Frontal cortex (tissue), 4 donors: Measurements from ENCODE around the gene NUDT4. TPM values are rescaled to one million over a fixed set of nuclear protein-coding genes. Genes with fewer than 3 reads are reported as not detected.

Experiments used
- DNase-seq, 2 donors: peaks; one replicate each; pipeline ENCODE4 v3.0.0; 2012; ENCODE audit warnings: low spot score in 2 of 2
- FAIRE-seq: peaks from 2 replicates; lab custom pipeline; 2012; peaks lifted over from hg19 to GRCh38; lab: Jason Lieb, UNC
- total RNA-seq: library from RNA; depleted of rRNA; stranded (reverse); fragments of >200 nt; gene quantifications from one replicate; pipeline ENCODE4 v1.2.3, GENCODE V29; 2014
- donor health status: control.
- donor health status: control.
- donor health status: control.

Gene NUDT4
- total RNA-seq, 1 donor from 2014 or later: 148 TPM

DNA sequence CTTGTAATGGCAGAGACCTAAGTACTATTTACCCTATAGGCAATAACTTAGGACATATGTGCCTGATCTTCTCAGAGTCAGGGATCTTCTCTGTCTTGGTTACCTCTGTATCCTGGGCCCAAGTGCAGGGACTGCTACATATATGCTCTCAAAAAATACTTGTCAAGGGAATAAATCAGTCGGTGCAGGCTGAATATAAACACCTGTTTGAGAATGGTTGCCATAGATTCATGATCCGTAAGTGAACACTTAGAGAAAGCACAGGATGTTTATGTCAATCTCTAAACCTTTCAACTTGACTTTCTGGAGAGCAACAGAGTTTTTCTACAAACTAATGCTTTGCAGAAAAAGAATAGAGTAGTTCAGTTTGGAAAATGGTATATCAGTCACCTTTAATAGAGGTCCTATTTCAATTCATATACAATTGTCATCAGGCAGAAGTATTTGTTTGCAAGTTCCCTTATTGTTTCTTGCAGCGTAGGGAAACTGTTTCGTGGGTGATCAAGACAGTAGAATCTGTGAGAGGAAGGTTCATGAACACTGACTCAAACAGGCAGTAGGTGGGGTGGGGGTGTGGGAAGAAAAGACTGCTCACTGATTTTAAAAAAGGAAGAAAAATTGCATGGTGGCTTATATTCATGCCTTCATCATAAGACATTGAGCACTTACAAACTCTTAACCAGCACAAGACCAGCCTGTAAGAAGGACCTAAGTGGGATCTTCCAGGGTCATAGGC is 70.0 kb downstream of the NUDT4 start:
- FAIRE-seq (no peak), DNase-seq (no peak)

DNA sequence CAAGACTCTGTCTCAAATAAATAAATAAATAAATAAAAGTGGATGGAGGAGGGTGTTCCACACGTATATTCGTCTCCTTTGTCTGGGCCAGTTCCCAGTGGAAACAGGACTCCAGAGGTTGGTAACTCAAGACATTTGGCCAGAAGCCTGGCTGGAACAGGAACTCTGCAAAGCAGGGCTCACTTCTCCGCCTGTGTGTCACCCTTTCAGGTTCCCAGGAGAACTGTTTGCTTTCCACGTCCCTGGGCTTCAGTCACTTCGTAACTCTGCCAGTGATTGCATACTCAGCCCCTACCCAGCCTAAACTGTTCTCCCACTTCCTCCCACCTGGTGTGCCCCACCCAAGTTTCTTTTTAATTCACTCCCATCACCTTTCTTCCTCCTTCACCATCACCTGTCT is 71.1 kb downstream of the NUDT4 start:
- DNase-seq (no peak), FAIRE-seq (no peak)

GRCh38 chr12:93449277-93449676 is 71.6 kb downstream of the NUDT4 start:
- FAIRE-seq (no peak), DNase-seq (no peak)

GRCh38 chr12:93451423-93452158 is 73.9 kb downstream of the NUDT4 start:
- FAIRE-seq (no peak), DNase-seq (no peak)

DNA sequence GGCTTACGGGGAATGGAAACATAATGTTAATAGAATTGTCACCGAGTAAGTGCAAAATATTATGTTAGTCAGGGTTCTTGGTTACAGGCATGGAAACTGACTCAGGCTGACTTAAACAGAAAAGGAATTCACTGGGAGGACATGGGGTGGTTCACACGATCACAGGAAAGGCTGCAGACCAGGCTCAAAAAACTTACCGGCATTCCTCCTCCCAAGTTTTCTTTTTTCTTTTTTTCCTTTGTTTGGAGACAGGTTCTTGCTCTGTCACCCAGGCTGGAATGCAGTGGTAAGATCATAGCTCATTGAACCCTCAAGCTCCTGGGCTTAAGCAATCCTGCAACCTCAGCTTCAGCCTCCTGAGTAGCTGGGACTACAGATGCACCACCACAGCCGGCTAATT is 75.9 kb downstream of the NUDT4 start:
- DNase-seq (no peak), FAIRE-seq (no peak)

DNA sequence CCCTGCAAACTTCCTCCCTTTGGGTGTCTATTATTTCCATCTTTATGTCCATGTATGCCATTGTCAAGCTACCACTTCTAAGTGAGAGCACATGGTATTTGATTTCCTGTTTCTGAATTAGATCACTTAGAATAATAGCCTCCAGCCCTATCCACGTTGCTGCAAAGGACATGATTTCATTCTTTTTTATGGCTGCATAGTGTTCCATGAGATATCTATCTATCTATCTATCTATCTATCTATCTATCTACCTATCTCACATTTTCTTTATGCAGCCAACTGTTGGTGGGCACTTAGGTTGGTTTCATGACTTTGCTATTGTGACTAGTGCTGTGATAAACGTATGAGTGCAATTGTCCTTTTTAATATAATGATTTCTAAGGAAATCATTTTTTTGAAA is 78.4 kb downstream of the NUDT4 start:
- DNase-seq (no peak), FAIRE-seq (no peak)

Other genes starting within 250 kb of the NUDT4 start
- 218 TPM for gene UBE2N, start 64.0 kb downstream of the NUDT4 start, total RNA-seq
- gene MRPL42, start 89.6 kb downstream of the NUDT4 start, total RNA-seq: 91.7 TPM
- gene SOCS2, start 194.8 kb downstream of the NUDT4 start, total RNA-seq: 65.2 TPM